Neural progenitor cell (in vitro differentiated cells): ENCODE results near the gene MASP1. TPM values are rescaled to one million over a fixed set of nuclear protein-coding genes. Genes with fewer than 3 reads are reported as not detected.
"Not testable (repeated sequence)": the region's sequence is repeated elsewhere in the genome, so short reads cannot be mapped to it uniquely, and the experiment has no call there.

Experiments used
- DNase-seq: peaks from one replicate; pipeline ENCODE4 v3.0.0-alpha.2; 2016; ENCODE audit warnings: low spot score
- H2AFZ ChIP-seq: fragments of 200-600 bp; sonication (generic); replicated peaks from 2 replicates; pipeline ENCODE4 v1.6.1; 2016; ENCODE audit warnings: antibody characterized with exemption
- H3F3A ChIP-seq: fragments of 200-600 bp; sonication (generic); 2 replicates; pipeline ENCODE4 v1.6.1; 2016; ENCODE audit warnings: antibody characterized with exemption, low read depth
- H3K27ac ChIP-seq: fragments of 200-600 bp; sonication (generic); 2 replicates; pipeline ENCODE4 v1.5.1; 2016; ENCODE audit warnings: mild to moderate bottlenecking
- H3K27me3 ChIP-seq: fragments of 200-600 bp; sonication (generic); 2 replicates; pipeline ENCODE4 v1.6.1; 2016; ENCODE audit warnings: mild to moderate bottlenecking, moderate library complexity
- H3K36me3 ChIP-seq: fragments of 200-600 bp; sonication (generic); 2 replicates; pipeline ENCODE4 v1.5.1; 2016
- H3K4me1 ChIP-seq: fragments of 200-600 bp; sonication (generic); 2 replicates; pipeline ENCODE4 v1.6.1; 2016; ENCODE audit warnings: mixed run types
- H3K4me2 ChIP-seq: fragments of 200-600 bp; sonication (generic); 2 replicates; pipeline ENCODE4 v1.6.1; 2016
- H3K4me3 ChIP-seq: fragments of 200-600 bp; sonication (generic); 2 replicates; pipeline ENCODE4 v1.5.1; 2016
- H3K79me2 ChIP-seq: fragments of 200-600 bp; sonication (generic); 2 replicates; pipeline ENCODE4 v1.6.1; 2016; ENCODE audit warnings: low read depth
- H3K9ac ChIP-seq: fragments of 200-600 bp; sonication (generic); 2 replicates; pipeline ENCODE4 v1.6.1; 2016
- H3K9me3 ChIP-seq: fragments of 200-600 bp; sonication (generic); 2 replicates; pipeline ENCODE4 v1.5.1; 2016; ENCODE audit warnings: low read depth
- H4K20me1 ChIP-seq: fragments of 200-600 bp; sonication (generic); 2 replicates; pipeline ENCODE4 v1.6.1; 2016; ENCODE audit warnings: low read depth
- H3K27ac Mint-ChIP-seq: 3 replicates; pipeline ENCODE4 v1.8.0; 2021; ENCODE audit warnings: mixed read lengths
- H3K27me3 Mint-ChIP-seq: 2 replicates; pipeline ENCODE4 v1.8.0; 2022; ENCODE audit warnings: low read depth, mild to moderate bottlenecking, inconsistent platforms, moderate library complexity, mixed read lengths; ENCODE audit not compliant: insufficient read depth
- H3K36me3 Mint-ChIP-seq: 3 replicates; pipeline ENCODE4 v1.8.0; 2021; ENCODE audit warnings: mixed read lengths
- H3K4me1 Mint-ChIP-seq: 3 replicates; pipeline ENCODE4 v1.8.0; 2021; ENCODE audit warnings: mixed read lengths
- H3K4me3 Mint-ChIP-seq: 3 replicates; pipeline ENCODE4 v1.8.0; 2021; ENCODE audit warnings: mild to moderate bottlenecking, moderate library complexity, mixed read lengths
- H3K9me3 Mint-ChIP-seq: 3 replicates; pipeline ENCODE4 v1.8.0; 2020; ENCODE audit warnings: mixed read lengths
- EZH2 ChIP-seq: fragments of 200-600 bp; sonication (generic); IDR thresholded peaks from 2 replicates; pipeline ENCODE4 v1.6.1; 2017; ENCODE audit warnings: antibody characterized with exemption, mild to moderate bottlenecking, moderate library complexity
- EZH2phosphoT487 ChIP-seq: fragments of 200-600 bp; sonication (generic); IDR thresholded peaks from 2 replicates; pipeline ENCODE4 v1.6.1; 2017; ENCODE audit warnings: antibody characterized with exemption
- total RNA-seq: library from RNA; depleted of rRNA; stranded (reverse); fragments of >200 nt; gene quantifications from 2 replicates; pipeline ENCODE4 v1.2.3, GENCODE V29; 2015; ENCODE audit warnings: low replicate concordance
- TF ChIP-seq, protein P1 (sequence below): fragments of 200-600 bp; sonication (generic); IDR thresholded peaks from 2 replicates; pipeline ENCODE4 v1.5.1; 2017; ENCODE audit warnings: antibody characterized with exemption, mild to moderate bottlenecking

Gene MASP1
- total RNA-seq, 1 donor from 2014 or later = 3.3 TPM

DNA sequence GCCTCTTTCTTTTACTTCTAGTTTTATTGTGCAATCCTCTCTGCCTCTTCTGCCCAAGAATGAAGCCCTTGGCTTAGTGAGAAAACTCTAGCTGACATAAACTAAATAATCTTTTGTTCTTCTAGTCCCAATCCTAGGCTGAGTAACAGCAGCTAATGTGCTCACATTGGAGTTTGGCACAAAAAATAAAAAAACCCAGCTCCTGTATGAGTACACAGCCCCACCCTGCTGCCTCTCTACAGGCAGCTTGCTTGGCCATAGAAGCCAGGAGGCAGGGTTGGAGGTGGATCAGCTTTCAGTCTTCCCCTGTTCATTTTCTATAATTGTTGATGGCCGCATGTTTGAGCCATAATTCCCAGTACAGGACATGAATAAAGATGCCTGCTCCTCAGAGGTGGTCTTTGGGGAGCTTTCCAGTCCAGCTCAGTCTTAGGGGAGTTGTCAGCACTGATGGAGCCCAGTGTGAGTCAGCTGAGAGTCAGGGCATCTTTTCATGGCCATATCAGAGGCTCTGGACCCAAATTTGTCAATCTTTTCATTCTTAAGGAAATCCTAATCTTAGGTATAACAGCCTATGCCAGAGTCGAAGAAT lies 47.5 kb downstream of the MASP1 start:
- Histone ChIP-seq H4K20me1 (no peaks in the 10 kb centered on the region), H3K4me1 (no peaks in the 10 kb centered on the region), H3K9ac (no peak overlapping the region), H3K9me3 (no peaks in the 10 kb centered on the region), H2AFZ (no peak overlapping the region), H3F3A (no peaks in the 10 kb centered on the region), H3K79me2 (no peaks in the 10 kb centered on the region), H3K4me2 (no peak overlapping the region), H3K36me3 (no peaks in the 10 kb centered on the region), H3K27me3 (no peaks in the 10 kb centered on the region), H3K27ac (no peak overlapping the region), H3K4me3 (no peak overlapping the region)
- TF ChIP-seq, protein P1, sequence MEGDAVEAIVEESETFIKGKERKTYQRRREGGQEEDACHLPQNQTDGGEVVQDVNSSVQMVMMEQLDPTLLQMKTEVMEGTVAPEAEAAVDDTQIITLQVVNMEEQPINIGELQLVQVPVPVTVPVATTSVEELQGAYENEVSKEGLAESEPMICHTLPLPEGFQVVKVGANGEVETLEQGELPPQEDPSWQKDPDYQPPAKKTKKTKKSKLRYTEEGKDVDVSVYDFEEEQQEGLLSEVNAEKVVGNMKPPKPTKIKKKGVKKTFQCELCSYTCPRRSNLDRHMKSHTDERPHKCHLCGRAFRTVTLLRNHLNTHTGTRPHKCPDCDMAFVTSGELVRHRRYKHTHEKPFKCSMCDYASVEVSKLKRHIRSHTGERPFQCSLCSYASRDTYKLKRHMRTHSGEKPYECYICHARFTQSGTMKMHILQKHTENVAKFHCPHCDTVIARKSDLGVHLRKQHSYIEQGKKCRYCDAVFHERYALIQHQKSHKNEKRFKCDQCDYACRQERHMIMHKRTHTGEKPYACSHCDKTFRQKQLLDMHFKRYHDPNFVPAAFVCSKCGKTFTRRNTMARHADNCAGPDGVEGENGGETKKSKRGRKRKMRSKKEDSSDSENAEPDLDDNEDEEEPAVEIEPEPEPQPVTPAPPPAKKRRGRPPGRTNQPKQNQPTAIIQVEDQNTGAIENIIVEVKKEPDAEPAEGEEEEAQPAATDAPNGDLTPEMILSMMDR = no peak
- Mint-ChIP-seq H3K36me3 (no peaks in the 10 kb centered on the region), H3K4me1 (peaks cover 4% of the 10 kb centered on the region), H3K27me3 (peaks cover 5% of the 10 kb centered on the region), H3K4me3 (no peak overlapping the region), H3K27ac (no peak overlapping the region), H3K9me3 (no peaks in the 10 kb centered on the region)
- DNase-seq = no peak

DNA sequence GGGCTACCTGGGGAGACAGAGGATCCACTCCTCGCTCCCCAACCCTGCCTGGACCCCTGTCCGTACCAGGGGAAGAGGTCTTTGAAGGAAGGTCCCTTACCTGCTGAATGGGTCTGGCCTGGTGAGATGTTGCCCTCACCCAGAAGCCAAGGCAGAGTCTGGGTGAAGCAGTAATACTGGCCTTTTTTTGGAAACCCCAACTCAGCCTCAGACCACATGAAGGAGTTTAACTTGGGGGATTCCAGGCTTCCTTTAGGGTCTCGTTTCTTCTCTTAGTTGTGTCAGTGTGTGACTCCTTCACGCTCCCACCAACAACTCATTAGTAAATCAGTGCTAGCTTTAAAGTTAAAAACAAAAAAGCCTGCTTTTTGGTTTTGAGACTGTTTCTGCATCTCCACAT lies 48.6 kb downstream of the MASP1 start:
- H2AFZ ChIP-seq = no peak overlapping the region
- no peak overlapping the region for H3K4me2 ChIP-seq
- no peaks in the 10 kb centered on the region for H3K79me2 ChIP-seq
- TF ChIP-seq EZH2phosphoT487 = no peak
- TF ChIP-seq EZH2 = no peak
- TF ChIP-seq, protein P1 = no peak
- peaks cover 4% of the 10 kb centered on the region for H3K4me1 Mint-ChIP-seq
- no peaks in the 10 kb centered on the region for H3K9me3 ChIP-seq
- H3K4me1 ChIP-seq = no peaks in the 10 kb centered on the region
- H3K9ac ChIP-seq = no peak overlapping the region
- H3K27ac ChIP-seq = no peak overlapping the region
- H3K36me3 ChIP-seq = no peaks in the 10 kb centered on the region
- H3K4me3 Mint-ChIP-seq = no peak overlapping the region
- no peaks in the 10 kb centered on the region for H4K20me1 ChIP-seq
- no peaks in the 10 kb centered on the region for H3F3A ChIP-seq
- H3K27me3 ChIP-seq = no peaks in the 10 kb centered on the region
- H3K9me3 Mint-ChIP-seq = no peaks in the 10 kb centered on the region
- H3K36me3 Mint-ChIP-seq = no peaks in the 10 kb centered on the region
- peaks cover 5% of the 10 kb centered on the region for H3K27me3 Mint-ChIP-seq
- H3K27ac Mint-ChIP-seq = no peak overlapping the region
- H3K4me3 ChIP-seq = no peak overlapping the region
- DNase-seq = no peak

DNA sequence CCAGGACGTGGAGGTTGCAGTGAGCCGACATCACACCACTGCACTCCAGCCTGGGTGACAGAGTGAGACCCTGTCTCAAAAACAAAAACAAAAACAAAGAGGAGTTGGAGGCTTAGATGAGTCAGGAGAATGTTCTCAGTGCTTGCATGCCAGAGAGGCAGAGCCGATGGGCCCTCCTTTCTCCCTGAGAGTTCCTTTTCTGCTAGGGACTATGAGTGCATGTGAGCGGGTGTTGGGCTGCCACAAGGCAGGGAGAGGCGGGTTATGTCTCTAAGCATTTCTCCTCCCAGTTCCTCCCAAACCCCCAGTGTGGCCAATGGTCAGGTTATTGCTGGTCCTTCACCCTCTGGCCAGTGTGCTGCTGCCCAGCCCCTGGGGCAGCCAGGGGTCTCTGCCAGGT lies 49.1 kb downstream of the MASP1 start:
- Histone ChIP-seq H3F3A (no peaks in the 10 kb centered on the region), H3K36me3 (no peaks in the 10 kb centered on the region), H3K27ac (no peak overlapping the region), H3K27me3 (no peaks in the 10 kb centered on the region), H3K9ac (no peak overlapping the region), H3K79me2 (no peaks in the 10 kb centered on the region), H2AFZ (no peak overlapping the region), H3K9me3 (no peaks in the 10 kb centered on the region), H3K4me2 (no peak overlapping the region), H3K4me3 (no peak overlapping the region), H3K4me1 (no peaks in the 10 kb centered on the region), H4K20me1 (no peaks in the 10 kb centered on the region)
- Mint-ChIP-seq H3K27ac (no peak overlapping the region), H3K4me3 (no peak overlapping the region), H3K9me3 (no peaks in the 10 kb centered on the region), H3K36me3 (no peaks in the 10 kb centered on the region), H3K4me1 (peaks cover 4% of the 10 kb centered on the region), H3K27me3 (peaks cover 5% of the 10 kb centered on the region)
- no peak for DNase-seq
- TF ChIP-seq EZH2 (no peak), EZH2phosphoT487 (no peak)
- TF ChIP-seq, protein P1 = no peak

- H3F3A ChIP-seq, H3K9me3 Mint-ChIP-seq, DNase-seq, H3K36me3 ChIP-seq, H3K4me1 ChIP-seq, H3K27ac ChIP-seq, H3K27ac Mint-ChIP-seq, H3K36me3 Mint-ChIP-seq, H2AFZ ChIP-seq, H3K4me2 ChIP-seq, H3K27me3 Mint-ChIP-seq, H4K20me1 ChIP-seq, H3K9me3 ChIP-seq, H3K4me1 Mint-ChIP-seq, H3K27me3 ChIP-seq, H3K4me3 Mint-ChIP-seq, H3K9ac ChIP-seq, H3K79me2 ChIP-seq, H3K4me3 ChIP-seq: not testable (repeated sequence)
These were observed 52.7 kb downstream of the MASP1 start for GRCh38 chr3:187238835-187239234.
